ENCODE measurements around the gene KRT20. TPM values are rescaled to one million over a fixed set of nuclear protein-coding genes. Genes with fewer than 3 reads are reported as not detected.
A peak's percentile ranks its signal among the peaks of the same experiment; 100 is the strongest.

The KRT20 gene
- total RNA-seq, 8 experiments from 2014 or later, result 0.09 to 0.43 (median 0.31) TPM; not detected in 5

DNA sequence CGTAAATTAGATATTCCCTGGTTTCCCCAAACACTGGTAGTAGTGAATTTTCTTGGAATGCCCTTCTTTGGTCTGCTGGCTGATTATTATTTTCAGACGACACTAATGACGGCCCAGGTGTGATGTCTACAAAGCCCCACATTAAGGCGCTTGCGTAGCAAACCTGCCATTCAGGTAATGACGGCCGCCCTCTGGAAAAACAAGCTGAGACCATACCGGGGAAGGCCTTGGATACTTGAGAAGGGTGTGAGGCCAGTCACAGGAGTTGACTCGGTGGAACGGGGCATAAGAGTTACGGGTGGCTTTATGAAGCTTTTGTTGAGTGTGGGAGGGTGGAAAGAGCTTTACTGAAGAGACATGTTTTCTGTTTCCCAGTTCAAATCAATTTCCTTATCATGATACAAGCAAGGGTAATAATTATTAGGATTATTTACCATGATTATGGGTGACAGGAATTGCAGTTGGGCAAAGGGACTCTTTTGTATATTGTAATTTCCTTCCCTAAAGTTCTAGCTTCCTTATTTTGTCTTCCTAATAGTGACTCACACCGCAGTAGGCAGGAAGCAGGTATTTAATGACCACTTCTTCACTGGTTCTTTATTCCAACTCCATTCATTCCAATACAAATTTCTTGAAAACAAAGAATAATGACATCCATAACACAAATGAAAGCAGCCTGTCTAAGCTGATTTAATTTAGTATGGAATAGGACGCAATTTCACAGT, 27.6 kb upstream of the KRT20 start:
- Histone ChIP-seq H3K4me1 (replicated peaks in 1 of 2) (peaks cover 4 to 16% of the 10 kb centered on the region in 2 donors), H3K4me3 (no peak overlapping the region), H3K27ac (no peak overlapping the region)
- 78 to 100% (median 91%) methylated on average over 2 to 13 of the region's 13 CpGs; no CpG with 5 or more reads in 1 of the 10 experiments for WGBS, 10 experiments
- in situ Hi-C loops (cut with MboI; ENCODE audit: low pct_unique_long_range_greater_than_20kb in 2 of 9, low sequenced_read_pairs in 9 of 9, unreplicated experiment in 9 of 9), result loop anchor here in 8 of 9 experiments (10.0 to 25.0 kb wide), 5 partner anchors 400 to 750 kb away; partner anchors contain the start of genes KRT35 (in 2 of the 8), KRT36 (in 2 of the 8), KRT9 (in 1 of the 8) and KRTAP16-1 (in 1 of the 8)
- ATAC-seq (replicated peaks in 6 of 8), result no peak

DNA sequence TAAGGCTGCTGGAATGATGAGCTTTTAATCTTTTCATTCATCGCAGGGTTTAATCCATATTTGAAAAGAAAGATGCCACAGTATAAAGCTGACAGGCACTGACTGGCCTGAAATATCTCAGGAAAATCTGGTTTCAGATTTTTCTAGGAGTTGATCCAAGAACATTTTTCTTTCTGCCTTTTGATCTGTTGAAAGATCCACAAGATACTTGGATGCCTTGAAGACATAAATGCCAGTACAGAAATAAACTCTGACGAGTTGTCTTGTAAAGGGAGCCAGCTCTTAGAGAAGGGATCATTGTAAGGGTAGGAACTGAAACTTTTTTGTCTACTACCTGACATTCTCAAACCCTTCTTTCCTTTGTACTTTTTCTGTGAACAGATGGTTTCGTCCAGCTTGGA, 25.4 kb upstream of the KRT20 start:
- Histone ChIP-seq H3K27ac (no peak overlapping the region), H3K4me3 (no peak overlapping the region), H3K4me1 (replicated peaks in 1 of 2) (peaks cover 4 to 17% of the 10 kb centered on the region in 2 donors)
- no peak for ATAC-seq (replicated peaks in 6 of 8)
- in situ Hi-C loops (cut with MboI; ENCODE audit: low pct_unique_long_range_greater_than_20kb in 2 of 9, low sequenced_read_pairs in 9 of 9, unreplicated experiment in 9 of 9), result loop anchor here in 8 of 9 experiments (10.0 to 25.0 kb wide), 5 partner anchors 402 to 752 kb away; partner anchors contain the start of genes KRT35 (in 2 of the 8), KRT36 (in 2 of the 8), KRT9 (in 1 of the 8) and KRTAP16-1 (in 1 of the 8)
- 0 to 100% (median 89%) methylated on average over 1 to 3 of the region's 3 CpGs; no CpG with 5 or more reads in 1 of the 10 experiments for WGBS, 10 experiments

DNA sequence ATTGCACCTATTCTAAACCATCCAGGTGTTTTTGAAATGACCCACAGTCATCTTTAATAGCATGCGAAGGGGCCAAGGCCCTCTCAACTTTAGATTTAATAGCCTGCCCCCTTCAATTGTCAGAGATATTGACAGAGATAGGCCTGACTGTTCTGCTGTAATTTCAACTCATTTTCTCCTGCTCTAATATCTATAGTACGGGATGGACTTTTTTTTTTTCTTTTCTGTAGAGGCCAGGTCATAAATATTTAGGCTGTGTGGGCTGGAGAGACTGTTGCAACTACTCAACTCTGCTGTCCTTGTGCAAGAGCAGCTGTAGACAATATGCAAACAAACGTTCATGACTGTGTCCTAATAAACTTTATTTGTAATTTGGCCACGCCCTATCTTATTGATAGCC, 24.7 kb upstream of the KRT20 start:
- peaks cover 4 to 17% of the 10 kb centered on the region in 2 donors for H3K4me1 ChIP-seq (replicated peaks in 1 of 2)
- WGBS, 10 experiments, result 0 to 91% (median 39%) methylated on average over 1 to 4 of the region's 4 CpGs; no CpG with 5 or more reads in 2 of the 10 experiments
- in situ Hi-C loops (cut with MboI; ENCODE audit: low pct_unique_long_range_greater_than_20kb in 2 of 9, low sequenced_read_pairs in 9 of 9, unreplicated experiment in 9 of 9), result loop anchor here (5.0 to 25.0 kb wide), 7 partner anchors 403 to 753 kb away; partner anchors contain the start of genes KRT35 (in 2 of the 9), KRT36 (in 2 of the 9), KRT9 (in 1 of the 9) and KRTAP16-1 (in 1 of the 9)
- ATAC-seq (replicated peaks in 6 of 8), result peak; percentile 27 to 84 (median 48)
- H3K4me3 ChIP-seq, result no peak overlapping the region
- H3K27ac ChIP-seq, result no peak overlapping the region

DNA sequence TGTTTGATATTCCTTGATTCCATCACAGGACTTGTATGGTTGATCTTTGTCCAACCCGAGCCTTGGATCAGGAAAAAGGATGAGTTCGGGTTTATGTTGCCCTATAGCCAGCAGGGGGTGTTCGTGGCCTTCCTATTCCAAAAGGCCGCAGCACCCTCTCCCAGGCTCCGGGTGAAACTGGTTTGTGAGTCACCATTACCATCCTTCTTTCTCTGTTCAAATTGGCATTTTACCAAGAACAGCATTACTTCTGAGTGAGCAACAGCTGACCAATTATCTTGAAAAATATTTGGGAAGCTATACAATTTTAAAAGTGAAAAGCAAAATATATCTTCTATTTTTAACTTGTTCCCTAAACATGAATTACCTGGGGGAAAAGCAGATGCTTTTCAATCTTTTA, 24.3 kb upstream of the KRT20 start:
- WGBS, 10 experiments, result 0 to 6% (median 0%) methylated on average over 3 to 5 of the region's 5 CpGs; no CpG with 5 or more reads in 2 of the 10 experiments
- no peak overlapping the region for H3K4me3 ChIP-seq
- ATAC-seq (replicated peaks in 6 of 8), result peak; percentile 83 to 99 (median 98)
- H3K27ac ChIP-seq, result no peak overlapping the region
- in situ Hi-C loops (cut with MboI; ENCODE audit: low pct_unique_long_range_greater_than_20kb in 2 of 9, low sequenced_read_pairs in 9 of 9, unreplicated experiment in 9 of 9), result loop anchor here (5.0 to 25.0 kb wide), 7 partner anchors 403 to 753 kb away; partner anchors contain the start of genes KRT35 (in 2 of the 9), KRT36 (in 2 of the 9), KRT9 (in 1 of the 9) and KRTAP16-1 (in 1 of the 9)
- peaks cover 4 to 17% of the 10 kb centered on the region in 2 donors for H3K4me1 ChIP-seq (replicated peaks in 1 of 2)

DNA sequence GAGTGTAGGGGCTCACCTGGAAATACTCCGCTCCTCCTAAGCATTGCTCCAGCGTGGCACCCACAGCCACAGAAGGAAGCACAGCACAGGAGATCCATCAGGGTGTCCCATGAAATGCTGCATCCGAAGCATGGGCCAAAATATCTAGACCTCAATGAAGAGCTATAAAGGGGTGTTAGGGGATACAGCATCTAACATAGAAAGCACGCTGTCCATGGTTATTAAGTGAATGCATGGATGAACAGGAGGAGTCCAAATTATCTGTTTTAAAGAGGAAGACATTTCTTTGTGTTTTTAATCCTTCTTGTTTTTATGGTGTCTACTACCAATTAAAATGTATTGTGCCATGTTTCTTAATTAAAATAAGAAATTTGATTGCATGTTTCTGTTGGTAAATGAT, 21.6 kb upstream of the KRT20 start:
- ATAC-seq (replicated peaks in 6 of 8), result no peak
- Histone ChIP-seq H3K4me3 (no peak overlapping the region), H3K4me1 (replicated peaks in 1 of 2) (peaks cover 4 to 17% of the 10 kb centered on the region in 2 donors), H3K27ac (no peak overlapping the region)
- 47 to 100% (median 86%) methylated on average over 2 to 4 of the region's 4 CpGs; no CpG with 5 or more reads in 2 of the 10 experiments for WGBS, 10 experiments
- in situ Hi-C loops (cut with MboI; ENCODE audit: low pct_unique_long_range_greater_than_20kb in 2 of 9, low sequenced_read_pairs in 9 of 9, unreplicated experiment in 9 of 9), result loop anchor here (5.0 to 25.0 kb wide), 7 partner anchors 406 to 756 kb away; partner anchors contain the start of genes KRT35 (in 2 of the 9), KRT36 (in 2 of the 9), KRT9 (in 1 of the 9) and KRTAP16-1 (in 1 of the 9)

DNA sequence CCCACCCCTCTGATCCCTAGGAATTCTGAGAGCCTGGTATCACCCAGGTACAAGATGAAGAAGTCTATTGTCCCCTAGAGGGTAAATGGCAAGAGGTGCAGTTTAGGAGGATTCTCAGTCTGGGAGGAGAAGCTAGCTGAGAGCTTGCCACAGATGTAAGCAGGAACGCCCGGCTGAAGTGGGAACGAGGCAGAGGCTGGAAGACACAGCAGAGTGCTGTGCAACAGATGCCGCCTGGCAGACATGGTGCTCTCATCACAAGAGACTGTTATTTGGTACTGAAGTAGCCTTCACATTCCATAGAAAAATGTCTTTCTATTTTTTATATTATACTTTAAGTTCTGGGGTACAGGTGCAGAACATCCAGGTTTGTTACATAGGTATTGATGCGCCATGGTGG, 20.3 kb upstream of the KRT20 start:
- in situ Hi-C loops (cut with MboI; ENCODE audit: low pct_unique_long_range_greater_than_20kb in 2 of 9, low sequenced_read_pairs in 9 of 9, unreplicated experiment in 9 of 9), result loop anchor here (5.0 to 25.0 kb wide), 7 partner anchors 407 to 757 kb away; partner anchors contain the start of genes KRT35 (in 2 of the 9), KRT36 (in 2 of the 9), KRT9 (in 1 of the 9) and KRTAP16-1 (in 1 of the 9)
- 46 to 100% (median 81%) methylated on average over 1 to 4 of the region's 5 CpGs; no CpG with 5 or more reads in 3 of the 10 experiments for WGBS, 10 experiments

DNA sequence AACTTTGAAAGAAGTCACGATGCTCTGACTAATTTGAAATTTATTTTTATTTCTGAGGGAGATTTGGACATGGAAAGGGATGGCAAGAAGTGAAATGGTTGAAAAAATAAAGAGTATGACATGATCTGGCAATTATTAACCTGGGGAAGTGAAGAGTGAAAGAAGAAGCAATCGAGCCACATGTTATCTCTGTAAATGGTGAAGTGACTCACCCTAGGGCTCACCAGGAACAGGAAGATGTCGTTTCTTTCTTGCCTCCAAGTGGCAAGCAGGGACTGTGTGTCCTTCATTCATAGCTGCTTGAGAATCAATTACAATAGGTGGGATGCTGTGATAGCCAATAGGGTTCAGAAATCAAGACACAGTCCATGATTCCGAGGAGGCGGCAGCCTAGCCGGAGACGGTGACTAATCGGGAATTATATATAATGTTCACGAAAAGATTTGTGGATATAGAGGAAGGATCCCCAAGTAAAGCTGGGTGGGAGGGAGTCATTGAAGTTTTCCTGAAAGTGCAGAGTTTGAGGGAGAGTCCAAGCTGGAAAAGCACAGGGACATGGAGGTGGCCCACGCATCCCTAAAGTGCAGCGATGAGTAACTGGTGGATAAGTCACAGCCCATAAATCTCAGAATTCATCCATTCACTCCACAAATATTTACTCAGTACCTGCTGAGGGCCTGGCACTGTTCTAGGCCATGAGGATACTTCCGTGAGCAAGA, 18.2 kb upstream of the KRT20 start:
- peaks cover 0 to 6% of the 10 kb centered on the region in 2 donors for H3K4me1 ChIP-seq (replicated peaks in 1 of 2)
- no peak overlapping the region for H3K27ac ChIP-seq
- WGBS, 10 experiments, result 0 to 83% (median 57%) methylated on average over 2 to 11 of the region's 12 CpGs
- in situ Hi-C loops (cut with MboI; ENCODE audit: low pct_unique_long_range_greater_than_20kb in 2 of 9, low sequenced_read_pairs in 9 of 9, unreplicated experiment in 9 of 9), result loop anchor here (10.0 to 25.0 kb wide), 6 partner anchors 409 to 759 kb away; partner anchors contain the start of genes KRT35 (in 2 of the 9), KRT36 (in 2 of the 9), KRT9 (in 1 of the 9) and KRTAP16-1 (in 1 of the 9)
- H3K4me3 ChIP-seq, result no peak overlapping the region
- peak in 5 of 8 experiments; percentile 40 to 63 (median 58) for ATAC-seq (replicated peaks in 6 of 8)

More for the DNA sequence above, 20.3 kb upstream of the KRT20 start:
- H3K27ac ChIP-seq, result no peak overlapping the region
- ATAC-seq (replicated peaks in 6 of 8), result no peak
- H3K4me1 ChIP-seq (replicated peaks in 1 of 2), result peaks cover 4 to 17% of the 10 kb centered on the region in 2 donors
- no peak overlapping the region for H3K4me3 ChIP-seq

DNA sequence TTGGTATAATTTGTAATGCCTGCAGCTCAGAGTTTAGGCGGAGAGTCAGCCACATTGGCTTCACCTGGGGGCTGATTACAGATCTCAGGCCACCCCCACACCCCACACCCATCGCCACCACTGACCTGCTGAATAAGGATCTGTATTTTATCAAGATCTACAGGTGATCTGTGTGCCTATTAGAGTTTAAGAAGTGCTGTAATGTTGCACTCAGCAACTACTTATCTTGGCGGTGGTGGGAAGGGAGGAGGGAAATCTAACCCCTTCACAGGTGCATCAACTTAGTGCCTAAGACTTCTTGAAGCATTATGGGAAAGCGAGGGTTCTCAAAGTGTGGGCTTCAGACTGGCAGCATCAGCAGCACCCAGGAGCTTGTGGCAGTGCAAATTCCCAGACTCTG, 17.5 kb upstream of the KRT20 start:
- WGBS, 10 experiments, result 40 to 100% (median 89%) methylated on average over 1 to 3 of the region's 4 CpGs; no CpG with 5 or more reads in 4 of the 10 experiments
- Histone ChIP-seq H3K27ac (no peak overlapping the region), H3K4me3 (no peak overlapping the region), H3K4me1 (replicated peaks in 1 of 2) (peaks cover 0 to 2% of the 10 kb centered on the region in 2 donors)
- no peak for ATAC-seq (replicated peaks in 6 of 8)
- in situ Hi-C loops (cut with MboI; ENCODE audit: low pct_unique_long_range_greater_than_20kb in 2 of 9, low sequenced_read_pairs in 9 of 9, unreplicated experiment in 9 of 9), result loop anchor here (10.0 to 25.0 kb wide), 6 partner anchors 410 to 760 kb away; partner anchors contain the start of genes KRT35 (in 2 of the 9), KRT36 (in 2 of the 9), KRT9 (in 1 of the 9) and KRTAP16-1 (in 1 of the 9)

DNA sequence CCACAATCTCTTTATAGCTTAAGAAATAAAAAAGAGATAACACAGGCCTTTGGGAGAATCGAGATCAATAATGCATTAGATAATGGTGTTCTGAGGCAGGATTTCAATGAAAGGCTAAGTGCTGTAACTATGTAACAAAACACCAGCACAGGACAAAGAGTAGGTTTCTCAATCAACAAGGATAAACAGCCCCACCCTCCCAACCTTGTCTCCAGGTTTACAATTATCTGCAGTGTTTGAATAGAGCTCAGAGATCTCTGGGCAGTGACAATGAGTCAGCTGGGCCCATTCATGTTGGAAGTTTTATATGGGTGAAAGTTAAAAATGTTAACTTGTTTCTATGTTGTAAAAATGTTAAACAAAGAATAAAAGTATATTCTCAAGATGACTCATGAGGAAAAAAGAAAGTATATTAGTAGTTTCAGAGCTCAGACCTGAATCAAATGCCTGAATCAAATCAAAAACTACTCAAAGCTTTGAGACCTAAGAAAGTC, 17.0 kb upstream of the KRT20 start:
- in situ Hi-C loops (cut with MboI; ENCODE audit: low pct_unique_long_range_greater_than_20kb in 2 of 9, low sequenced_read_pairs in 9 of 9, unreplicated experiment in 9 of 9), result loop anchor here (10.0 to 25.0 kb wide), 6 partner anchors 410 to 760 kb away; partner anchors contain the start of genes KRT35 (in 2 of the 9), KRT36 (in 2 of the 9), KRT9 (in 1 of the 9) and KRTAP16-1 (in 1 of the 9)
- WGBS, 10 experiments, result 86 to 100% (median 100%) methylated on average over 1 of the region's 1 CpG; no CpG with 5 or more reads in 4 of the 10 experiments

DNA sequence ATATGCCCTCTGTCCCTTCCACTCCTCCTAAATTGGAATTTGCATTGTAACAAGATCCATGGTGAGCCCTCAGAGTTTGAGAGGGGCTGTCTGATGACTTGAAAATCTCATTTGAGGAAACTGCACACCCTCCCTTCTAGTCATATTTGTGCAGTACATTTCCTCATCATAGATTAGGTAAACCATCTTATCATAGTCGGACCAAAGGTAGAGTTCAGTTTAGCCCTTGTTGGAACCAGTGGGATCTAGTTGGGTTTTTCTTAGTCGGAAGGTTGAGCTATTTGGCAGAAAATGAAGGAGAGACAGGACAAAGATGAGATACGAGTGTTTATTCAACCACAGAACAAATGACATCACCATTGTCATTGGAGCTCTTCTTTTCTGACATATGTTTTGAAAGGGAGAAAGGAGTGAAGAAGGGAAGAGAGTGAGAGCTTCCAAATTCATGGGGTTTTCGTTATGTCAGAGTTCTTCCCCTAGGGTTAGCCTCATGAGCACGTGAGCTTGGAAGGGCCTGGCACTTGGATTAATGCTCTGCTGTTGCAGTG, 15.8 kb upstream of the KRT20 start:
- in situ Hi-C loops (cut with MboI; ENCODE audit: low pct_unique_long_range_greater_than_20kb in 2 of 9, low sequenced_read_pairs in 9 of 9, unreplicated experiment in 9 of 9), result loop anchor here (10.0 to 25.0 kb wide), 6 partner anchors 411 to 761 kb away; partner anchors contain the start of genes KRT35 (in 2 of the 9), KRT36 (in 2 of the 9), KRT9 (in 1 of the 9) and KRTAP16-1 (in 1 of the 9)
- 15 to 86% (median 53%) methylated on average over 1 to 5 of the region's 5 CpGs; no CpG with 5 or more reads in 1 of the 10 experiments for WGBS, 10 experiments
- H3K27ac ChIP-seq, result no peak overlapping the region
- no peak for ATAC-seq (replicated peaks in 6 of 8)
- H3K4me1 ChIP-seq (replicated peaks in 1 of 2), result peaks cover 0 to 12% of the 10 kb centered on the region in 2 donors
- H3K4me3 ChIP-seq, result no peak overlapping the region

More for the DNA sequence above, 17.0 kb upstream of the KRT20 start:
- ATAC-seq (replicated peaks in 6 of 8), result peak in 4 of 8 experiments; percentile 28 to 98 (median 82)
- H3K27ac ChIP-seq, result no peak overlapping the region
- H3K4me1 ChIP-seq (replicated peaks in 1 of 2), result peaks cover 0 to 5% of the 10 kb centered on the region in 2 donors
- H3K4me3 ChIP-seq, result no peak overlapping the region

DNA sequence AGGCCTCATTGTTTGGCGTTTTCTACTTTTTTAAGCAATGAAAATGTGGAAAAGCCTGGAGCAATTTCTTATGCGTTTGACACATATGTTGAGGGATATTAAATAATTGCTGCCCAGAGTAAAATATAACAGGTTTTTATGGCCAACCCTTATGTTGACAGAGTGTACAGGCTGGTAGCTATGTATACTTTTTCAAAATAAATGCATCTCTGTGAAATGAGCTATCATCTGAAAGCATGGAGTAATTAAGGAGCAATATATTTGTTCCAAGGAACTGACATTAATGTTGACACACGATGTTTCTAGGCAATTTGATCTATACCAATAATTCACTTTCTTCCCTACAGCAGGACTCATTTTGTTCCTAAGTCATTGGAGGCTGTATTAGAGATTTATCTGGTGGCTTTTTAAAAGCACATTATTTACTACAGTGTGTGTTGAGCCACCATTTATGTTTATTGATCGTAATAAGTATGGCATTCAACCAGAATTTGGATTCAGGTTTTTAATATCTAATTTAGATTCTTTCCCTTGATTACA, 11.9 kb upstream of the KRT20 start:
- in situ Hi-C loops (cut with MboI; ENCODE audit: low pct_unique_long_range_greater_than_20kb in 2 of 9, low sequenced_read_pairs in 9 of 9, unreplicated experiment in 9 of 9), result no loop called here
- no peak overlapping the region for H3K27ac ChIP-seq
- ATAC-seq (replicated peaks in 6 of 8), result peak in 5 of 8 experiments; percentile 82 to 92 (median 90)
- H3K4me1 ChIP-seq (replicated peaks in 1 of 2), result peaks cover 0 to 12% of the 10 kb centered on the region in 2 donors
- WGBS, 10 experiments, result 63 to 86% (median 73%) methylated on average over 1 to 4 of the region's 4 CpGs
- H3K4me3 ChIP-seq, result no peak overlapping the region

All from motor neuron (in vitro differentiated cells).